HepG2 (cell line): Measurements from ENCODE around the gene NME9. TPM values are rescaled to one million over a fixed set of nuclear protein-coding genes. Genes with fewer than 3 reads are reported as not detected.

Experiments used
- ATAC-seq: fragments of 200-7000 bp; cut with Tn5 transposase; 3 replicates; pipeline ENCODE4 v1.9.1; 2020; ENCODE audit warnings: mild to moderate bottlenecking, moderate library complexity
- BruUV-seq: library from RNA; stranded (reverse); fragments of 400-500 nt; replicated peaks from 2 replicates; lab custom pipeline; 2021; lab: Mats Ljungman, UMichigan
- CTCF ChIA-PET: fragments of 300-600 bp; formaldehyde crosslinking; extraction: SDS; loops from one replicate; lab custom pipeline; 2021; ENCODE audit warnings: low total read pairs, inconsistent platforms, low intra/inter-chr PET ratio; lab: Yijun Ruan, JAX
- POLR2A ChIA-PET: fragments of 350-600 bp; sonication (Branson Sonifier 250); formaldehyde crosslinking; loops from one replicate; lab custom pipeline; 2020; ENCODE audit warnings: antibody characterized with exemption, inconsistent platforms; lab: Yijun Ruan, JAX
- DNase-seq: peaks from one replicate; pipeline ENCODE4 v3.0.0-alpha.2; 2015; ENCODE audit warnings: low spot score
- FAIRE-seq: peaks from 3 replicates; lab custom pipeline; 2011; peaks lifted over from hg19 to GRCh38; lab: Jason Lieb, UNC
- H2AFZ ChIP-seq: one replicate; pipeline ENCODE4 v1.6.1; 2011; ENCODE audit warnings: low read length, inconsistent platforms
- H3K27ac ChIP-seq: fragments of 300-600 bp; 3 replicates; pipeline ENCODE4 v1.8.0; 2011; ENCODE audit warnings: mixed run types, mild to moderate bottlenecking, mixed read lengths, low read length, inconsistent platforms; ENCODE audit not compliant: insufficient read depth; ENCODE audit errors: extremely low read length
- H3K27me3 ChIP-seq, 2 experiments: fragments of 200-600 bp in 1 of 2; 2 replicates in 1 of 2; 3 replicates in 1 of 2; pipeline versions ENCODE4 v1.6.0 to v1.8.0; 2011; ENCODE audit warnings: low read length in 2 of 2, mild to moderate bottlenecking in 2 of 2, moderate library complexity in 2 of 2, inconsistent platforms in 1 of 2; ENCODE audit not compliant: insufficient read depth in 2 of 2, control insufficient read depth in 1 of 2
- H3K36me3 ChIP-seq, 2 experiments: fragments of 200-600 bp in 1 of 2; replicated peaks in 1 of 2; 2 replicates in 1 of 2; 3 replicates in 1 of 2; pipeline versions ENCODE4 v1.5.1 to v1.8.0; 2011; ENCODE audit warnings: low read length in 2 of 2, inconsistent platforms in 1 of 2; ENCODE audit not compliant: insufficient read depth in 2 of 2, control insufficient read depth in 1 of 2
- H3K4me1 ChIP-seq: 2 replicates; pipeline ENCODE4 v1.5.1; 2012; ENCODE audit warnings: low read length, inconsistent platforms; ENCODE audit not compliant: insufficient read depth
- H3K4me2 ChIP-seq: 2 replicates; pipeline ENCODE4 v1.6.0; 2011; ENCODE audit warnings: low read depth, low read length, inconsistent platforms
- H3K4me3 ChIP-seq, 3 experiments: fragments of 200-600 bp in 1 of 3; sonication (generic), shearing (Covaris generic) in 1 of 3; replicated peaks in 1 of 3; 2 replicates each; pipeline ENCODE4 v1.5.1; 2011 to 2016; ENCODE audit warnings: low read length in 3 of 3, inconsistent platforms in 2 of 3, low read depth in 2 of 3, mild to moderate bottlenecking in 2 of 3, control low read depth in 1 of 3, mixed read lengths in 1 of 3; ENCODE audit not compliant: insufficient read depth in 1 of 3
- H3K79me2 ChIP-seq: one replicate; pipeline ENCODE4 v1.6.1; 2011; ENCODE audit warnings: low read length, inconsistent platforms; ENCODE audit not compliant: insufficient read depth
- H3K9ac ChIP-seq: 2 replicates; pipeline ENCODE4 v1.6.0; 2011; ENCODE audit warnings: mild to moderate bottlenecking, low read depth, low read length, inconsistent platforms; ENCODE audit not compliant: insufficient read depth
- H3K9me3 ChIP-seq: 2 replicates; pipeline ENCODE4 v1.5.1; 2012; ENCODE audit warnings: mild to moderate bottlenecking, low read length
- H4K20me1 ChIP-seq: 2 replicates; pipeline ENCODE4 v1.6.0; 2011; ENCODE audit warnings: inconsistent platforms, mild to moderate bottlenecking, low read length, moderate library complexity; ENCODE audit not compliant: insufficient read depth
- HNRNPL ChIP-seq: fragments of 200-400 bp; formaldehyde crosslinking; IDR thresholded peaks from 2 replicates; pipeline ENCODE4 v1.6.1; 2017; ENCODE audit warnings: mild to moderate bottlenecking, low read depth, low read length
- NFATC3 ChIP-seq: sonication (generic); formaldehyde crosslinking; IDR thresholded peaks from 2 replicates; pipeline ENCODE4 v1.5.1; 2020; ENCODE audit warnings: mild to moderate bottlenecking, missing genetic modification reagents
- SNAI1 ChIP-seq: sonication (generic); formaldehyde crosslinking; IDR thresholded peaks from 2 replicates; pipeline ENCODE4 v1.5.0; 2020; ENCODE audit warnings: mild to moderate bottlenecking, missing genetic modification reagents, borderline replicate concordance
- ZNF879 ChIP-seq: sonication (generic); formaldehyde crosslinking; IDR thresholded peaks from 2 replicates; pipeline ENCODE4 v1.8.1; 2023; ENCODE audit warnings: missing genetic modification reagents
- WGBS: methylation state at CpG from one replicate; pipeline ENCODE4 v1.1.6; 2017; ENCODE audit warnings: low lambda C conversion rate; 5-methylcytosine and 5-hydroxymethylcytosine counted together
- in situ Hi-C: cut with HindIII; loops from 2 replicates; pipeline ENCODE4 v1.10.0; 2017; ENCODE audit warnings: low pct_unique_long_range_greater_than_20kb; ENCODE audit not compliant: extremely low pct_ligation_motif_present
- intact Hi-C: fragments of 100-400 bp; cut with micrococcal nuclease; formaldehyde crosslinking; loops from one replicate; pipeline ENCODE4 v1.10.0; 2022; ENCODE audit not compliant: unreplicated experiment
- polyA plus RNA-seq, 8 experiments: library from polyadenylated mRNA; depleted of rRNA in 3 of 8; stranded (reverse) in 7 of 8; unstranded in 1 of 8; fragments of >200 nt; fragmentation: Illumina TruSeq in 4 of 8; extraction: Trizol in 4 of 8; gene quantifications; 2 replicates each; pipeline versions ENCODE4 v1.2.1 to v1.2.3, GENCODE V29; 2011 to 2016; ENCODE audit warnings: low read depth in 4 of 8, missing spikeins in 1 of 8, mixed read lengths in 1 of 8; ENCODE audit not compliant: insufficient read depth in 1 of 8
- total RNA-seq, 5 experiments: library from RNA; depleted of rRNA; stranded (reverse); fragments of >200 nt; fragmentation: Illumina TruSeq; extraction: Trizol; gene quantifications; 2 replicates each; pipeline ENCODE4 v1.2.3, GENCODE V29; 2016; ENCODE audit warnings: low read depth in 1 of 5
- TF ChIP-seq, protein P1 (sequence below): sonication (generic); formaldehyde crosslinking; IDR thresholded peaks from 2 replicates; pipeline ENCODE4 v1.9.0; 2021; ENCODE audit warnings: missing genetic modification reagents, borderline replicate concordance
- TF ChIP-seq, protein P2 (sequence below): sonication (generic); formaldehyde crosslinking; IDR thresholded peaks from 2 replicates; pipeline ENCODE4 v1.9.0; 2021; ENCODE audit warnings: mild to moderate bottlenecking, missing genetic modification reagents
- TF ChIP-seq, protein P3 (sequence below): sonication (generic); formaldehyde crosslinking; IDR thresholded peaks from 2 replicates; pipeline ENCODE4 v1.8.1; 2023; ENCODE audit warnings: mild to moderate bottlenecking, moderate library complexity, missing genetic modification reagents
- TF ChIP-seq, protein P4 (sequence below): sonication (generic); formaldehyde crosslinking; IDR thresholded peaks from 2 replicates; pipeline ENCODE4 v1.5.0; 2020; ENCODE audit warnings: mild to moderate bottlenecking, missing genetic modification reagents

Gene NME9
- total and polyA plus RNA-seq, 2 of the 13 experiments (the other 11 are each of a cell fraction or from before 2014, with no cell fraction given): not detected

DNA sequence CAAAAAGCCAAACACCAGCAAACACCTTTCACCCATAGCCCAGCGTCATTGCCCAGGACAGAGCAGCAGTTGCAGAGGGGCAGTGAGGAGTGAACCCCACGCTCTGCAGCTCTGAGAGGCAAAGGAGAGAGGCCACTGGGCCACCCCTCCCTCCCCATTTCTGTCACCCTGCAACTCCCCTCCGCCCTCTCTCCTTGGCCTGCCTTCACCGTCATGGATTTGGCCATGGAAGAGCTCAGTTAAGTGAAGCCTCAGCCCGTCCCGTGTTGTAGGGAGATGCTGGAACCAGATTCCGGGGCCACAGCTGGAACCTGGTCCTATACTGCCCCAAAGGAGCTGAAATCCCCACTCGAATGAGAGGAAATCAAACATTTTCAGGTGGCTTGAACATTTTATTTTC is 40.7 kb upstream of the NME9 start:
- no peaks in the 10 kb centered on the region for H3K36me3 ChIP-seq
- TF ChIP-seq, protein P1, sequence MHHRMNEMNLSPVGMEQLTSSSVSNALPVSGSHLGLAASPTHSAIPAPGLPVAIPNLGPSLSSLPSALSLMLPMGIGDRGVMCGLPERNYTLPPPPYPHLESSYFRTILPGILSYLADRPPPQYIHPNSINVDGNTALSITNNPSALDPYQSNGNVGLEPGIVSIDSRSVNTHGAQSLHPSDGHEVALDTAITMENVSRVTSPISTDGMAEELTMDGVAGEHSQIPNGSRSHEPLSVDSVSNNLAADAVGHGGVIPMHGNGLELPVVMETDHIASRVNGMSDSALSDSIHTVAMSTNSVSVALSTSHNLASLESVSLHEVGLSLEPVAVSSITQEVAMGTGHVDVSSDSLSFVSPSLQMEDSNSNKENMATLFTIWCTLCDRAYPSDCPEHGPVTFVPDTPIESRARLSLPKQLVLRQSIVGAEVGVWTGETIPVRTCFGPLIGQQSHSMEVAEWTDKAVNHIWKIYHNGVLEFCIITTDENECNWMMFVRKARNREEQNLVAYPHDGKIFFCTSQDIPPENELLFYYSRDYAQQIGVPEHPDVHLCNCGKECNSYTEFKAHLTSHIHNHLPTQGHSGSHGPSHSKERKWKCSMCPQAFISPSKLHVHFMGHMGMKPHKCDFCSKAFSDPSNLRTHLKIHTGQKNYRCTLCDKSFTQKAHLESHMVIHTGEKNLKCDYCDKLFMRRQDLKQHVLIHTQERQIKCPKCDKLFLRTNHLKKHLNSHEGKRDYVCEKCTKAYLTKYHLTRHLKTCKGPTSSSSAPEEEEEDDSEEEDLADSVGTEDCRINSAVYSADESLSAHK: no peak
- TF ChIP-seq, protein P2, sequence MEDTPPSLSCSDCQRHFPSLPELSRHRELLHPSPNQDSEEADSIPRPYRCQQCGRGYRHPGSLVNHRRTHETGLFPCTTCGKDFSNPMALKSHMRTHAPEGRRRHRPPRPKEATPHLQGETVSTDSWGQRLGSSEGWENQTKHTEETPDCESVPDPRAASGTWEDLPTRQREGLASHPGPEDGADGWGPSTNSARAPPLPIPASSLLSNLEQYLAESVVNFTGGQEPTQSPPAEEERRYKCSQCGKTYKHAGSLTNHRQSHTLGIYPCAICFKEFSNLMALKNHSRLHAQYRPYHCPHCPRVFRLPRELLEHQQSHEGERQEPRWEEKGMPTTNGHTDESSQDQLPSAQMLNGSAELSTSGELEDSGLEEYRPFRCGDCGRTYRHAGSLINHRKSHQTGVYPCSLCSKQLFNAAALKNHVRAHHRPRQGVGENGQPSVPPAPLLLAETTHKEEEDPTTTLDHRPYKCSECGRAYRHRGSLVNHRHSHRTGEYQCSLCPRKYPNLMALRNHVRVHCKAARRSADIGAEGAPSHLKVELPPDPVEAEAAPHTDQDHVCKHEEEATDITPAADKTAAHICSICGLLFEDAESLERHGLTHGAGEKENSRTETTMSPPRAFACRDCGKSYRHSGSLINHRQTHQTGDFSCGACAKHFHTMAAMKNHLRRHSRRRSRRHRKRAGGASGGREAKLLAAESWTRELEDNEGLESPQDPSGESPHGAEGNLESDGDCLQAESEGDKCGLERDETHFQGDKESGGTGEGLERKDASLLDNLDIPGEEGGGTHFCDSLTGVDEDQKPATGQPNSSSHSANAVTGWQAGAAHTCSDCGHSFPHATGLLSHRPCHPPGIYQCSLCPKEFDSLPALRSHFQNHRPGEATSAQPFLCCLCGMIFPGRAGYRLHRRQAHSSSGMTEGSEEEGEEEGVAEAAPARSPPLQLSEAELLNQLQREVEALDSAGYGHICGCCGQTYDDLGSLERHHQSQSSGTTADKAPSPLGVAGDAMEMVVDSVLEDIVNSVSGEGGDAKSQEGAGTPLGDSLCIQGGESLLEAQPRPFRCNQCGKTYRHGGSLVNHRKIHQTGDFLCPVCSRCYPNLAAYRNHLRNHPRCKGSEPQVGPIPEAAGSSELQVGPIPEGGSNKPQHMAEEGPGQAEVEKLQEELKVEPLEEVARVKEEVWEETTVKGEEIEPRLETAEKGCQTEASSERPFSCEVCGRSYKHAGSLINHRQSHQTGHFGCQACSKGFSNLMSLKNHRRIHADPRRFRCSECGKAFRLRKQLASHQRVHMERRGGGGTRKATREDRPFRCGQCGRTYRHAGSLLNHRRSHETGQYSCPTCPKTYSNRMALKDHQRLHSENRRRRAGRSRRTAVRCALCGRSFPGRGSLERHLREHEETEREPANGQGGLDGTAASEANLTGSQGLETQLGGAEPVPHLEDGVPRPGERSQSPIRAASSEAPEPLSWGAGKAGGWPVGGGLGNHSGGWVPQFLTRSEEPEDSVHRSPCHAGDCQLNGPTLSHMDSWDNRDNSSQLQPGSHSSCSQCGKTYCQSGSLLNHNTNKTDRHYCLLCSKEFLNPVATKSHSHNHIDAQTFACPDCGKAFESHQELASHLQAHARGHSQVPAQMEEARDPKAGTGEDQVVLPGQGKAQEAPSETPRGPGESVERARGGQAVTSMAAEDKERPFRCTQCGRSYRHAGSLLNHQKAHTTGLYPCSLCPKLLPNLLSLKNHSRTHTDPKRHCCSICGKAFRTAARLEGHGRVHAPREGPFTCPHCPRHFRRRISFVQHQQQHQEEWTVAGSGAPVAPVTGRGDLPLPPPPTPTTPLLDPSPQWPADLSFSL: no peak
- no peak for TF ChIP-seq ZNF879 (CRISPR knock-in tag)
- no peak for TF ChIP-seq NFATC3
- TF ChIP-seq, protein P3, sequence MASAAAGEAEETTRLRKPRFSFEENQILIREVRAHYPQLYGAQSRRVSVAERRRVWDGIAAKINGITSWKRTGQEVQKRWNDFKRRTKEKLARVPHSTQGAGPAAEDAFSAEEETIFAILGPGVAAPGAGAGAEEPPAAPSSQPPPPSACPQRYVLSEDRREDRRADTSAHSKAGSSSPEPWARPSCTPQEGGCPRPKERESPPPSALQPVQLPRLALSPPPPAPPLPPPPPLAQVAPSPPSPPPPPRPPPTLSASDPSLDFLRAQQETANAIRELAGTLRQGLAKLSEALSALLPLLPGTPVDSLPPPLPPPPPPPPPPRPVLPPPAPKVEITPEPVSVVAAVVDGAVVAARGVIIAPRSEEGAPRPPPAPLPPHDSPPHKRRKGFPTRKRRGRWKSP (CRISPR knock-in tag): no peak
- no peak for TF ChIP-seq SNAI1 (CRISPR knock-in tag)
- no peak for TF ChIP-seq HNRNPL
- TF ChIP-seq, protein P4, sequence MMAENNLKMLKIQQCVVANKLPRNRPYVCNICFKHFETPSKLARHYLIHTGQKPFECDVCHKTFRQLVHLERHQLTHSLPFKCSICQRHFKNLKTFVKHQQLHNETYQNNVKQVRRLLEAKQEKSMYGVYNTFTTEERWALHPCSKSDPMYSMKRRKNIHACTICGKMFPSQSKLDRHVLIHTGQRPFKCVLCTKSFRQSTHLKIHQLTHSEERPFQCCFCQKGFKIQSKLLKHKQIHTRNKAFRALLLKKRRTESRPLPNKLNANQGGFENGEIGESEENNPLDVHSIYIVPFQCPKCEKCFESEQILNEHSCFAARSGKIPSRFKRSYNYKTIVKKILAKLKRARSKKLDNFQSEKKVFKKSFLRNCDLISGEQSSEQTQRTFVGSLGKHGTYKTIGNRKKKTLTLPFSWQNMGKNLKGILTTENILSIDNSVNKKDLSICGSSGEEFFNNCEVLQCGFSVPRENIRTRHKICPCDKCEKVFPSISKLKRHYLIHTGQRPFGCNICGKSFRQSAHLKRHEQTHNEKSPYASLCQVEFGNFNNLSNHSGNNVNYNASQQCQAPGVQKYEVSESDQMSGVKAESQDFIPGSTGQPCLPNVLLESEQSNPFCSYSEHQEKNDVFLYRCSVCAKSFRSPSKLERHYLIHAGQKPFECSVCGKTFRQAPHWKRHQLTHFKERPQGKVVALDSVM (CRISPR knock-in tag): no peak
- H3K9me3 ChIP-seq: no peaks in the 10 kb centered on the region
- no peaks in the 10 kb centered on the region for H3K4me1 ChIP-seq
- ChIA-PET CTCF (no interaction called here), POLR2A (no interaction called here)
- no peak overlapping the region for H3K27ac ChIP-seq
- DNase-seq (no peak), ATAC-seq (no peak), FAIRE-seq (no peak)
- H2AFZ ChIP-seq: no peak overlapping the region
- no peaks in the 10 kb centered on the region for H3K27me3 ChIP-seq
- H3K4me3 ChIP-seq: no peak overlapping the region
- H4K20me1 ChIP-seq: no peaks in the 10 kb centered on the region
- in situ Hi-C loops: no loop called here
- 81% methylated on average over 8 of the region's 8 CpGs for WGBS
- intact Hi-C loops: no loop called here
- no peak overlapping the region for H3K9ac ChIP-seq
- H3K4me2 ChIP-seq: no peak overlapping the region
- no TSS peak for BruUV-seq
- no peaks in the 10 kb centered on the region for H3K79me2 ChIP-seq
